Measurements from ENCODE around the gene SLC35F3.
A peak's percentile ranks its signal among the peaks of the same experiment; 100 is the strongest.
"Not testable (repeated sequence)": the region's sequence is repeated elsewhere in the genome, so short reads cannot be mapped to it uniquely, and the experiment has no call there.

The SLC35F3 gene

GRCh38 chr1:234111458-234112142 lies 207.1 kb downstream of the SLC35F3 start:
- no peak for DNase-seq

- peak; percentile 44 for DNase-seq
These were observed 210.3 kb downstream of the SLC35F3 start for GRCh38 chr1:234114648-234115307.

GRCh38 chr1:234118911-234119310 lies 214.4 kb downstream of the SLC35F3 start:
- no peak for DNase-seq

DNA sequence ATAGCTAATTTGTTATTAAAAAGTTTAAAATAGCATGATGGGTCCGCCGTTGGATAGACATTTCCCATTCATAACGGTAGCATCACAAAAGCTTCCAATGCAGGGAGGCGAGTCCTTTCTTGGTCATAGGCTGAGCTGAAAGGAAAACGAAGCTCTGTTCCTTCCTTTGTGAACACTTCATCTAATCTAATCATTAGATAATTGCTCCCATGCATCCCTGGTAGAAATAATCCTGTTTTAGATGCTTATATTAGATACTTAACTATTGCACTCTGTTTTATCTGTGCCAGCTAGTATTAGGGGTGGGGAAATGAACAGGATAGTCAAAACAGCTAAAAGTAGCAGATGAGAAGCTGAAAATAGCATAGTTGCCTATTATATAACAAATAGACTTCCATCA lies 215.0 kb downstream of the SLC35F3 start:
- DNase-seq = no peak

GRCh38 chr1:234120327-234120944 lies 216.0 kb downstream of the SLC35F3 start:
- no peak for DNase-seq

DNA sequence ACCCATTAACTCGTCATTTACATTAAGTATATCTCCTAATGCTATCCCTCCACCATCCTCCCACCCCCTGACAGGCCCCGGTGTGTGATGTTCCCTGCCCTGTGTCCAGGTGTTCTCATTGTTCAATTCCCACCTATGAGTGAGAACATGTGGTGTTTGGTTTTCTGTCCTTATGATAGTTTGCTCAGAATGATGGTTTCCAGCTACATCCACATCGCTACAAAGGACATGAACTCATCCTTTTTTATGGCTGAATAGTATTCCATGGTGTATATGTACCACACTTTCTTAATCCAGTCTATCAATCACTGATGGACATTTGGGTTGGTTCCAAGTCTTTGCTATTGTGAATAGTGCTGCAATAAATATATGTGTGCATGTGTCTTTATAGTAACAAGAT lies 217.2 kb downstream of the SLC35F3 start:
- not testable (repeated sequence) for DNase-seq

GRCh38 chr1:234122571-234122970 lies 218.1 kb downstream of the SLC35F3 start:
- not testable (repeated sequence) for DNase-seq

DNA sequence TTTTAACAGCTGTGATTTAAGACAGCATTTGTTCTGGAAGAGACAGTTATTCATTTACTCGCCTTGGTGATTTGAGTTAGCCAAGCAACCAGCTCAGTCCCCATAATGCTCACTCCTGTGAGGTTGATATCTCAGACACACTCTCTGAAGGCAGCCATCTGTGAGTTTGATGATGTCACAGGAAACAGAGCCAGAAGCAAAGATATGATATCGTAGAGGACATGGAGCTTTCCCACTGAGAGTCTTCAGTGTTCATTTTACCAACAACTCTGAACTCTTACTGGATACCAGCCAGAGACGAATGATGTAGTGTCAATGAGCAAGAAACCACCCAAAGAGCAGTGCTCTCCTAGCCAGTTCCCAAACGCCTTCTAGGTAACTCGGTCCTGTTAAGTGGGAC lies 219.4 kb downstream of the SLC35F3 start:
- no peak for DNase-seq

DNA sequence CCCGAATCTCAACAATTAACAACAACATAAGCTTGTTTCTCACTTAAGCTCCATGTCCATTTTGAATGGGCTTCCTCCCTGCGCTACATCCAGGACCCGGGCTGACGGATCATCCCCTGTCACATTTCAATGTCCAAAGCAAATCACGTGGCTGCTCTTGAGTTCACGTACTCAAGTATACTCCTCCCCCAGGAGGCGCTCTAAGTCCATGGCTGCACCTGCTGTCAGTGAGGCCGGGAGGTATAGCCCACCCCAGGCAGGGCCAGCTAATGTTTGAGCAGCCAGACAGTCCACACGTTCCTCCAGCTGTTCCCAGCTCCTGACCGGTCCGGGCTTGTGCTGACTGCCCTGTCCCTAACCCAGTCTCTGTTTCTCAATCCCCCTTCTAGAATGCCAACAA lies 220.8 kb downstream of the SLC35F3 start:
- no peak for DNase-seq

GRCh38 chr1:234125714-234126113 lies 221.2 kb downstream of the SLC35F3 start:
- no peak for DNase-seq

DNA sequence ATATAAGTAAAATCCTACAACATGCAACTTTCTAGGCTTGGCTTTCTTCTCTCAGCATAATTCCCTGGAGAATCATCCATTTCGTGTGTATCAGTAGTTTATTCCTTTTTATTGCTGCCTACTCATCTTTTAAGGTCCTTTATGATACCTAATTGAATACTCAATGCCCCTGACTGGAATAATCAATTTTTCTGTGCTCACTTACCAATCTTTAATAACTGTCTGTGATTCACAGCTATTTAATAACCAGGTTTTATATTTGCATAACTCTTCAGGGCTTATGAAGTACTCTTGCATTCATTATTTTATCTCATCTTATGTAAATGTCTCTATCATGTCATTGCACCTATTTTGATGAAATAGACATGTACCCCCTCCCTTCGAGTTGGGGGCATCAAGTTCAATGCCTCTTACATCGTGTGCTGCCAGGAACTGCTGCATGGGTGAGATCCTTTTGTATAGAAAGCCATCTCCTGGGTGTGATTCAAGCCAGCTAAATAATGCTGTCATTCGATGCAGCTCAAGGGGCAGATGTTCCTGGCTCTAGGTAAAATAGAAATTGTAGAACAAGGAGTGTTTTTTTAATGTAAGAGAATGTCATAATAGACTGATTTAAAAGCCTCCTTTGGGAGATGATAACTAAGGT lies 222.7 kb downstream of the SLC35F3 start:
- no peak for DNase-seq

DNA sequence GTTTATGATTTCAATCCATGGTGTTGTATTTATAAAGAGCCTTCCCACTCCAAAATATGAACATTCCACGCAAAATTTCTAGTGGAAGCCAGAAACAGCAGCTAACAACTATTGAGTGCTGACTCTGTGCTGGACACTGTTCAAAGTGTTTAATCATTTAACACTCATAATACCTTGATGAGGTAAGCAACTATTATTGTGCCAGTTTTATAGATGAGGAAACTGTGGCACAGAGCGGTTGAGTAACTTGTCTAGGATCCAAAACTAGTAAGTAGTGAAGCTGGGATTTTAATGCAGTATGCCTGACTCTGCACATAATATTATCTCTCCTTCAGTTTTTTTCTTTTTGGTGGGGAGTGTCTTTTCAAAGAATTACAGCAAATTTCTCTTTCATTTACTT lies 228.3 kb downstream of the SLC35F3 start:
- no peak for DNase-seq

GRCh38 chr1:234134878-234135277 lies 230.4 kb downstream of the SLC35F3 start:
- DNase-seq = no peak

DNA sequence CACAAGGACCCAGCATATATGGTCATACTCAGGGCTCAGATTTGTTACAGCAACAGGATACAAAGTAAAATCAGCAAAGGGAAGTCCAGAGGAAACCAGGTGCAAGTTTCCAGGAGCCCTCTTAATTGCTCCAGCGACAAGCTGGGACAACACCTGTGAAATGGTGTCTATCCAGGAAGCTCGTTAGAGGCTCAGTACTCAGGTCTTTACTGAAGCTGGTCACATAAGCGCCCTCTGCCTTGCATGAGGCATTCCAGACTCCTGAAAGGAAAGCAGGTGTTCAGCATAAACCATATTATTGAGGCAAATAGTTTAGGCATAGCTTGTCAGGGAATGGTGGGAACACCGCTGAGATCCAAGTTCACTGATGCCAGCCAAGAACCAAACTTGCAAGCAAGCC lies 231.0 kb downstream of the SLC35F3 start:
- no peak for DNase-seq

GRCh38 chr1:234136073-234136472 lies 231.6 kb downstream of the SLC35F3 start:
- DNase-seq = no peak

GRCh38 chr1:234139966-234140365 lies 235.5 kb downstream of the SLC35F3 start:
- DNase-seq = no peak

GRCh38 chr1:234140388-234140787 lies 235.9 kb downstream of the SLC35F3 start:
- no peak for DNase-seq

GRCh38 chr1:234141006-234141405 lies 236.5 kb downstream of the SLC35F3 start:
- DNase-seq = no peak

- DNase-seq = no peak
These were observed 239.2 kb downstream of the SLC35F3 start for GRCh38 chr1:234143681-234144080.

- DNase-seq = no peak
These were observed 240.4 kb downstream of the SLC35F3 start for GRCh38 chr1:234144901-234145300.

- no peak for DNase-seq
These were observed 243.9 kb downstream of the SLC35F3 start for GRCh38 chr1:234148350-234148749.

- DNase-seq = no peak
These were observed 244.3 kb downstream of the SLC35F3 start for GRCh38 chr1:234148816-234149215.

GRCh38 chr1:234149217-234149616 lies 244.7 kb downstream of the SLC35F3 start:
- no peak for DNase-seq

DNA sequence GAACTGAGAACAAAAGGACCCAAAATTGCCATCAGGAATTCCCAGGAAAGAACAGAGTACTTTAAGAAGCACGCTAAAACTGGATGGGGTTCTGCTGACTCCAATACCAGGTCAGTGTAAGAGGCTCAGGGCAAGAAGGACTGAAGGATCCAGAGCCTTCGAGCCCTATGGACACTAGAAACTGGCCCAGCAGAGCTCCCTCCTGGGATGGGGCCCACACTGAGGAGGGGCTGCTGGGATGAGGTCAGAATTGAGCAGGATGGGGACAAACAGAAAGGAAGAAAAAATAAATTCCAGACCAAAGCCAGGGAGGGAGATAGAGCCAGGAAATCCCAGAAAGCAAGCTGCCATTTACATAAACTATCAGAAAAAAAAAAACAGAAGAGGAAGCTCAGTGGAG lies 246.4 kb downstream of the SLC35F3 start:
- no peak for DNase-seq

Data from DMS79 (cell line).